Testis (tissue), 3 donors: ENCODE data around the gene TEX11. TPM values are rescaled to one million over a fixed set of nuclear protein-coding genes. Genes with fewer than 3 reads are reported as not detected.
"Not testable (repeated sequence)": the region's sequence is repeated elsewhere in the genome, so short reads cannot be mapped to it uniquely, and the experiment has no call there.

Experiments
- DNase-seq: peaks from one replicate; pipeline ENCODE4 v3.0.0-alpha.2; 2019
- H3K27ac ChIP-seq, 2 donors: fragments of 200-600 bp; sonication (generic); one replicate each; pipeline ENCODE4 v1.5.1; 2019
- H3K27me3 ChIP-seq: fragments of 200-600 bp; sonication (generic); one replicate; pipeline ENCODE4 v1.5.1; 2019
- H3K36me3 ChIP-seq: fragments of 200-600 bp; sonication (generic); one replicate; pipeline ENCODE4 v1.5.1; 2017; ENCODE audit warnings: low read depth; ENCODE audit errors: missing control alignments
- H3K4me1 ChIP-seq: fragments of 200-600 bp; sonication (generic); one replicate; pipeline ENCODE4 v1.5.1; 2019
- H3K4me3 ChIP-seq, 2 donors: fragments of 200-600 bp; sonication (generic); one replicate each; pipeline ENCODE4 v1.5.1; 2017 to 2019
- H3K9me3 ChIP-seq: fragments of 200-600 bp; sonication (generic); one replicate; pipeline ENCODE4 v1.5.1; 2017
- POLR2A ChIP-seq: fragments of 450-650 bp; IDR thresholded peaks from one replicate; pipeline ENCODE4 v1.6.1; 2017; ENCODE audit warnings: antibody characterized with exemption, mild to moderate bottlenecking, moderate library complexity
- WGBS, 2 donors: methylation state at CpG; one replicate each; pipeline ENCODE4 v1.1.5; 2018; 5-methylcytosine and 5-hydroxymethylcytosine counted together
- intact Hi-C: fragments of 100-400 bp; cut with DNase I; formaldehyde crosslinking; loops from one replicate; pipeline ENCODE4 v1.15.1; 2023; ENCODE audit warnings: low total_unique reads
- polyA plus RNA-seq: library from polyadenylated mRNA; stranded (reverse); fragments of 350-450 nt; fragmentation: Illumina TruSeq; extraction: RNeasy Lipid Tissue Mini Kit (QIAGEN cat#74804); gene quantifications from one replicate; pipeline ENCODE4 v1.2.3, GENCODE V29; 2014; ENCODE audit warnings: low read depth, low replicate concordance; ENCODE audit not compliant: insufficient read depth
- total RNA-seq, 2 donors: library from RNA; depleted of rRNA; stranded (reverse); fragments of >200 nt; gene quantifications; one replicate each; pipeline ENCODE4 v1.2.3, GENCODE V29; 2016
- TF ChIP-seq, protein P1 (sequence below), 3 experiments: fragments of 450-650 bp in 2 of 3; fragments of 200-600 bp in 1 of 3; sonication (generic) in 1 of 3; IDR thresholded peaks; one replicate each; pipeline ENCODE4 v1.5.1; 2016 to 2019; ENCODE audit warnings: antibody characterized with exemption in 3 of 3, mild to moderate bottlenecking in 2 of 3, moderate library complexity in 1 of 3

The TEX11 gene
- total and polyA plus RNA-seq, 3 donors from 2014 or later, result 7.1 to 17.0 (median 12.6) TPM

GRCh38 chrX:70669120-70669519 lies 239.4 kb downstream of the TEX11 start:
- Histone ChIP-seq H3K27me3 (no peaks in the 10 kb centered on the region), H3K27ac (no peak overlapping the region), H3K9me3 (no peaks in the 10 kb centered on the region), H3K36me3 (no peaks in the 10 kb centered on the region), H3K4me1 (no peaks in the 10 kb centered on the region), H3K4me3 (no peak overlapping the region)
- TF ChIP-seq, protein P1, sequence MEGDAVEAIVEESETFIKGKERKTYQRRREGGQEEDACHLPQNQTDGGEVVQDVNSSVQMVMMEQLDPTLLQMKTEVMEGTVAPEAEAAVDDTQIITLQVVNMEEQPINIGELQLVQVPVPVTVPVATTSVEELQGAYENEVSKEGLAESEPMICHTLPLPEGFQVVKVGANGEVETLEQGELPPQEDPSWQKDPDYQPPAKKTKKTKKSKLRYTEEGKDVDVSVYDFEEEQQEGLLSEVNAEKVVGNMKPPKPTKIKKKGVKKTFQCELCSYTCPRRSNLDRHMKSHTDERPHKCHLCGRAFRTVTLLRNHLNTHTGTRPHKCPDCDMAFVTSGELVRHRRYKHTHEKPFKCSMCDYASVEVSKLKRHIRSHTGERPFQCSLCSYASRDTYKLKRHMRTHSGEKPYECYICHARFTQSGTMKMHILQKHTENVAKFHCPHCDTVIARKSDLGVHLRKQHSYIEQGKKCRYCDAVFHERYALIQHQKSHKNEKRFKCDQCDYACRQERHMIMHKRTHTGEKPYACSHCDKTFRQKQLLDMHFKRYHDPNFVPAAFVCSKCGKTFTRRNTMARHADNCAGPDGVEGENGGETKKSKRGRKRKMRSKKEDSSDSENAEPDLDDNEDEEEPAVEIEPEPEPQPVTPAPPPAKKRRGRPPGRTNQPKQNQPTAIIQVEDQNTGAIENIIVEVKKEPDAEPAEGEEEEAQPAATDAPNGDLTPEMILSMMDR (IDR thresholded peaks at IDR 0.05), result no peak
- TF ChIP-seq POLR2A, result no peak
- DNase-seq, result no peak
- intact Hi-C loops, result no loop called here

DNA sequence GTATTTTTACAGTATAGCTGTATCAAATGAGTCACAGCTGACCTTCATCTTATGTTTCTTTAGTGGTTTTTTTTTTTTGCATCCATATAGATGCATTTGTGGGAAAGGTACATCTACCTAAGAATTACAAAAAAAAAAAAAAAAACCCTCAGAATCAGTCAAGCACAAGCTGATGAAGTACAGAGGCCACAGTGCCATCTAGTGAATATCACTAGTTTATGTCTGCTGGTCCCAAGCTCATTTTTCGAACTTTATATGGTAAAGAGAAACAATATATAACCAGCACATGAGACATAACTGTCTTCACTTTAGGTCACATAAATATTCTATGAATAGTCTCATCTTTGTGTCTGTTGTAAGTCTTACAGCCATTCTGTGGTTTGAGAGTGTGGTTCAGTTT lies 243.8 kb downstream of the TEX11 start:
- TF ChIP-seq, protein P1 (IDR thresholded peaks at IDR 0.05), result no peak
- TF ChIP-seq POLR2A, result no peak
- Histone ChIP-seq H3K27me3 (no peaks in the 10 kb centered on the region), H3K27ac (no peak overlapping the region), H3K36me3 (no peaks in the 10 kb centered on the region), H3K4me3 (no peak overlapping the region), H3K9me3 (no peaks in the 10 kb centered on the region), H3K4me1 (no peaks in the 10 kb centered on the region)
- no peak for DNase-seq
- WGBS, 2 donors, result 22 to 27% methylated on average over 1 of the region's 1 CpG
- intact Hi-C loops, result no loop called here

DNA sequence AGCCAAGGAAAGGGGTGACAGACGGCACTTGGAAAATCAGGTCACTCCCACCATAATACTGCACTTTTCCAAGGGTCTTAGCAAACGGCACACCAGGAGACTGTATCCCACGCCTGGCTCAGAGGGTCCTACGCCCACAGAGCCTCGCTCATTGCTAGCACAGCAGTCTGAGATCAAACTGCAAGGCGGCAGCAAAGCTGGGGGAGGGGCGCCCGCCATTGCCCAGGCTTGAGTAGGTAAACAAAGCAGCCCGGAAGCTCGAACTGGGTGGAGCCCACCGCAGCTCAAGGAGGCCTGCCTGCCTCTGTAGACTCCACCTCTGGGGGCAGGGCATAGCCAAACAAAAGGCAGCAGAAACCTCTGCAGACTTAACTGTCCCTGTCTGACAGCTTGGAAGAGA lies 247.4 kb downstream of the TEX11 start:
- intact Hi-C loops, H3K4me1 ChIP-seq, H3K4me3 ChIP-seq, H3K36me3 ChIP-seq, H3K27ac ChIP-seq, DNase-seq, H3K9me3 ChIP-seq, H3K27me3 ChIP-seq: not testable (repeated sequence)
- WGBS, 2 donors, result 71 to 72% methylated on average over 3 to 7 of the region's 11 CpGs

DNA sequence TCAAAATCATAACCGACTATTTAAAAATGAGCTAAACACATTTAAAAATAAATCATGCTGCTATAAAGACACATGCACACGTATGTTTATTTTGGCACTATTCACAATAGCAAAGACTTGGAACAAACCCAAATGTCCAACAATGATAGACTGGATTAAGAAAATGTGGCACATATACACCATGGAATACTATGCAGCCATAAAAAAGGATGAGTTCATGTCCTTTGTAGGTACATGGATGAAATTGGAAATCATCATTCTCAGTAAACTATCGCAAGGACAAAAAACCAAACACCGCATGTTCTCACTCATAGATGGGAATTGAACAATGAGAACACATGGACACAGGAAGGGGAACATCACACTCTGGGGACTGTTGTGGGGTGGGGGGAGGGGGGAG lies 251.0 kb downstream of the TEX11 start:
- intact Hi-C loops, H3K36me3 ChIP-seq, H3K4me1 ChIP-seq, H3K27me3 ChIP-seq, H3K4me3 ChIP-seq, H3K27ac ChIP-seq, H3K9me3 ChIP-seq, DNase-seq: not testable (repeated sequence)
- 87 to 92% methylated on average over 2 to 4 of the region's 4 CpGs for WGBS, 2 donors

- no peak for DNase-seq
- H3K36me3 ChIP-seq, result no peaks in the 10 kb centered on the region
- no peaks in the 10 kb centered on the region for H3K27me3 ChIP-seq
- TF ChIP-seq, protein P1 (IDR thresholded peaks at IDR 0.05), result no peak
- TF ChIP-seq POLR2A, result no peak
- H3K9me3 ChIP-seq, result no peaks in the 10 kb centered on the region
- H3K27ac ChIP-seq, result no peak overlapping the region
- no peak overlapping the region for H3K4me3 ChIP-seq
- intact Hi-C loops, result no loop called here
- 55 to 84% methylated on average over 4 of the region's 4 CpGs for WGBS, 2 donors
- H3K4me1 ChIP-seq, result no peaks in the 10 kb centered on the region
Observed at GRCh38 chrX:70656304-70656703, 252.2 kb downstream of the TEX11 start.

- H3K9me3 ChIP-seq, H3K27me3 ChIP-seq, H3K36me3 ChIP-seq, intact Hi-C loops, H3K4me1 ChIP-seq, H3K27ac ChIP-seq, H3K4me3 ChIP-seq, DNase-seq: not testable (repeated sequence)
- WGBS, 2 donors, result 94 to 97% methylated on average over 3 of the region's 3 CpGs
Observed at GRCh38 chrX:70647910-70648309, 260.6 kb downstream of the TEX11 start.
